Measurements from ENCODE around the gene CPSF2.
"Not testable (repeated sequence)": the region's sequence is repeated elsewhere in the genome, so short reads cannot be mapped to it uniquely, and the experiment has no call there.

Gene CPSF2

GRCh38 chr14:92154283-92154942 is 32.6 kb downstream of the CPSF2 start:
- DNase-seq (ENCODE audit: low read depth, low spot score), result no peak

- DNase-seq (ENCODE audit: low read depth, low spot score), result peak; percentile 46
Measured at GRCh38 chr14:92160619-92161018, 38.9 kb downstream of the CPSF2 start.

GRCh38 chr14:92161521-92161920 is 39.8 kb downstream of the CPSF2 start:
- no peak for DNase-seq (ENCODE audit: low read depth, low spot score)

- DNase-seq (ENCODE audit: low read depth, low spot score), result no peak
Measured at GRCh38 chr14:92164958-92165357, 43.2 kb downstream of the CPSF2 start.

GRCh38 chr14:92173668-92174067 is 51.9 kb downstream of the CPSF2 start:
- peak; percentile 50 for DNase-seq (ENCODE audit: low read depth, low spot score)

- DNase-seq (ENCODE audit: low read depth, low spot score), result no peak
Measured at GRCh38 chr14:92175811-92176210, 54.0 kb downstream of the CPSF2 start.

GRCh38 chr14:92176476-92176875 is 54.7 kb downstream of the CPSF2 start:
- DNase-seq (ENCODE audit: low read depth, low spot score), result no peak

- DNase-seq (ENCODE audit: low read depth, low spot score), result not testable (repeated sequence)
Measured at GRCh38 chr14:92179178-92179577, 57.4 kb downstream of the CPSF2 start.

- no peak for DNase-seq (ENCODE audit: low read depth, low spot score)
Measured at GRCh38 chr14:92185559-92185958, 63.8 kb downstream of the CPSF2 start.

- not testable (repeated sequence) for DNase-seq (ENCODE audit: low read depth, low spot score)
Measured at GRCh38 chr14:92187616-92188015, 65.8 kb downstream of the CPSF2 start.

GRCh38 chr14:92190768-92191167 is 69.0 kb downstream of the CPSF2 start:
- DNase-seq (ENCODE audit: low read depth, low spot score), result no peak

- no peak for DNase-seq (ENCODE audit: low read depth, low spot score)
Measured at GRCh38 chr14:92198804-92199203, 77.0 kb downstream of the CPSF2 start.

- no peak for DNase-seq (ENCODE audit: low read depth, low spot score)
Measured at GRCh38 chr14:92199763-92200162, 78.0 kb downstream of the CPSF2 start.

GRCh38 chr14:92203116-92203515 is 81.3 kb downstream of the CPSF2 start:
- DNase-seq (ENCODE audit: low read depth, low spot score), result no peak

- DNase-seq (ENCODE audit: low read depth, low spot score), result no peak
Measured at GRCh38 chr14:92204792-92205191, 83.0 kb downstream of the CPSF2 start.

GRCh38 chr14:92207012-92207927 is 85.5 kb downstream of the CPSF2 start:
- DNase-seq (ENCODE audit: low read depth, low spot score), result no peak

GRCh38 chr14:92207928-92208265 is 86.1 kb downstream of the CPSF2 start:
- DNase-seq (ENCODE audit: low read depth, low spot score), result no peak

- no peak for DNase-seq (ENCODE audit: low read depth, low spot score)
Measured at GRCh38 chr14:92209141-92209540, 87.4 kb downstream of the CPSF2 start.

- DNase-seq (ENCODE audit: low read depth, low spot score), result not testable (repeated sequence)
Measured at GRCh38 chr14:92213125-92213524, 91.4 kb downstream of the CPSF2 start.

- DNase-seq (ENCODE audit: low read depth, low spot score), result no peak
Measured at GRCh38 chr14:92215579-92215978, 93.8 kb downstream of the CPSF2 start.

GRCh38 chr14:92217936-92218335 is 96.2 kb downstream of the CPSF2 start:
- no peak for DNase-seq (ENCODE audit: low read depth, low spot score)
